Measurements from ENCODE around the gene SERPINA3. TPM values are rescaled to one million over a fixed set of nuclear protein-coding genes. Genes with fewer than 3 reads are reported as not detected.
A peak's percentile ranks its signal among the peaks of the same experiment; 100 is the strongest.

SERPINA3 gene
- total RNA-seq, 1 donor from 2014 or later = 1.3 TPM

DNA sequence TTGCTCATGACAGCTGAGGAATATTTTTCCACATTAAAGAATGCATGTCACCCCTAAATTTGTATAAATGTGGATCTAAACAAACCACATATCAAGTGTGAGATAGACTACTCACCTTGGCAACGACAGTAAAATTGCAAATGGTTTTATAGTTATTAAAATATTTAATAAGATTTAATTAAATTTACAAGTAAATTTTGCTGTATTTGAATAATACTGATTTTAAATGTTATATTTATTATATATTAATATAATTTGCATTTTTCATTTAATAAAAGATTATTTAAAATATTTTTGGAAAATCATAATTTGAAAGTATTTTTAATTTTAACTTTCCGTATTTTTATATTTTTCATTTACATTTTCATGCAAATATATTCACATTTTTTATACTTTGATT is 53.4 kb downstream of the SERPINA3 start:
- Mint-ChIP-seq H3K36me3 (ENCODE audit: low read depth, unreplicated experiment) (no peaks in the 10 kb centered on the region), H3K27me3 (ENCODE audit: low read depth, unreplicated experiment) (no peaks in the 10 kb centered on the region), H3K4me3 (ENCODE audit: unreplicated experiment) (no peak overlapping the region), H3K9me3 (ENCODE audit: unreplicated experiment) (no peaks in the 10 kb centered on the region), H3K4me1 (ENCODE audit: low read depth, unreplicated experiment) (peaks cover 3% of the 10 kb centered on the region), H3K27ac (ENCODE audit: unreplicated experiment) (no peak overlapping the region)
- Histone ChIP-seq H3K36me3 (ENCODE audit: insufficient read depth, low read length) (no peaks in the 10 kb centered on the region), H3K9me3 (ENCODE audit: insufficient read depth, low read depth, low read length) (no peaks in the 10 kb centered on the region), H4K20me1 (ENCODE audit: insufficient read depth, low read length) (no peaks in the 10 kb centered on the region), H3K27ac (ENCODE audit: low read depth, low read length) (peak overlapping the region; percentile 24), H3K4me1 (ENCODE audit: insufficient read depth, low read length) (peaks cover 14% of the 10 kb centered on the region), H3K79me2 (ENCODE audit: insufficient read depth, low read length) (no peaks in the 10 kb centered on the region), H3K27me3 (ENCODE audit: insufficient read depth, low read length) (no peaks in the 10 kb centered on the region), H3K9ac (ENCODE audit: low read length) (no peak overlapping the region), H2AFZ (ENCODE audit: low read depth, low read length) (no peak overlapping the region), H3K4me3 (ENCODE audit: insufficient read depth, low read depth, low read length) (no peak overlapping the region), H3K4me2 (ENCODE audit: low read length) (peak overlapping the region; percentile 53)
- TF ChIP-seq EZH2 (IDR thresholded peaks at IDR 0.05; ENCODE audit: insufficient read depth, low read length) = no peak
- TF ChIP-seq, protein P1, sequence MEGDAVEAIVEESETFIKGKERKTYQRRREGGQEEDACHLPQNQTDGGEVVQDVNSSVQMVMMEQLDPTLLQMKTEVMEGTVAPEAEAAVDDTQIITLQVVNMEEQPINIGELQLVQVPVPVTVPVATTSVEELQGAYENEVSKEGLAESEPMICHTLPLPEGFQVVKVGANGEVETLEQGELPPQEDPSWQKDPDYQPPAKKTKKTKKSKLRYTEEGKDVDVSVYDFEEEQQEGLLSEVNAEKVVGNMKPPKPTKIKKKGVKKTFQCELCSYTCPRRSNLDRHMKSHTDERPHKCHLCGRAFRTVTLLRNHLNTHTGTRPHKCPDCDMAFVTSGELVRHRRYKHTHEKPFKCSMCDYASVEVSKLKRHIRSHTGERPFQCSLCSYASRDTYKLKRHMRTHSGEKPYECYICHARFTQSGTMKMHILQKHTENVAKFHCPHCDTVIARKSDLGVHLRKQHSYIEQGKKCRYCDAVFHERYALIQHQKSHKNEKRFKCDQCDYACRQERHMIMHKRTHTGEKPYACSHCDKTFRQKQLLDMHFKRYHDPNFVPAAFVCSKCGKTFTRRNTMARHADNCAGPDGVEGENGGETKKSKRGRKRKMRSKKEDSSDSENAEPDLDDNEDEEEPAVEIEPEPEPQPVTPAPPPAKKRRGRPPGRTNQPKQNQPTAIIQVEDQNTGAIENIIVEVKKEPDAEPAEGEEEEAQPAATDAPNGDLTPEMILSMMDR (IDR thresholded peaks at IDR 0.05; ENCODE audit: insufficient read depth, low read depth, low read length) = no peak
- DNase-seq (ENCODE audit: low read depth) (no peak), FAIRE-seq (no peak)

DNA sequence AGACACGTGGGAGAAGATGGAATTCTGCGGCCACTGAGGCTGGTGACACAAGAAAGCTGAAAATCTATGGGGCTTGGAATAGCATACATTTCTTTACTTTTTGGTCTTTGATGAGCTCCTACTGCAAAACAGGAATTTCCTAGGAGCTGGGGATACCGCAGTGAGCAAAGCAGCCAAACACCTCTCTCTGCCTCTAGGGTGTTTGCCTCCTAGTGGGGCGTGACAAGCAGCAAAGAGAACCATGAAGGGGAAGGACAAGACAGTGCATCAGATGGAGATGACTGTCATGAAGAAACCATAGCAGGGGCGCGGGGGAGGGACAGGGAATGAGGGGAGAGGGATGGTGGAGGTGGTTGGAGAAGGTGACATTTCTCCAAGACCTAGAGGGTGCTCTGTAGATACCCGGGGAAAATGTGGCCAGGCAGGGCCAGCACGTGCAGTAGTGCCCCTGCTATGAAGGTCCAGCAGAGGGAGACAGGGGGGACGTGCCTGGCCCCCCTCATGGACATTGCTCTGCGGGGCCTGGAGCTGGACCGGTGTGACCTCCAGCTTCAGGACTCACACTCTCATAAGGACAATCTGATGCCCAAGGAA is 58.6 kb downstream of the SERPINA3 start:
- Histone ChIP-seq H3K4me3 (ENCODE audit: insufficient read depth, low read depth, low read length) (no peak overlapping the region), H3K27ac (ENCODE audit: low read depth, low read length) (no peak overlapping the region), H2AFZ (ENCODE audit: low read depth, low read length) (no peak overlapping the region), H3K9me3 (ENCODE audit: insufficient read depth, low read depth, low read length) (no peaks in the 10 kb centered on the region), H3K4me2 (ENCODE audit: low read length) (no peak overlapping the region), H3K27me3 (ENCODE audit: insufficient read depth, low read length) (no peaks in the 10 kb centered on the region), H4K20me1 (ENCODE audit: insufficient read depth, low read length) (no peaks in the 10 kb centered on the region), H3K9ac (ENCODE audit: low read length) (no peak overlapping the region), H3K4me1 (ENCODE audit: insufficient read depth, low read length) (peaks cover 7% of the 10 kb centered on the region), H3K79me2 (ENCODE audit: insufficient read depth, low read length) (no peaks in the 10 kb centered on the region), H3K36me3 (ENCODE audit: insufficient read depth, low read length) (no peaks in the 10 kb centered on the region)
- FAIRE-seq (no peak), DNase-seq (ENCODE audit: low read depth) (no peak)
- no peaks in the 10 kb centered on the region for H3K9me3 Mint-ChIP-seq (ENCODE audit: unreplicated experiment)
- no peaks in the 10 kb centered on the region for H3K4me1 Mint-ChIP-seq (ENCODE audit: low read depth, unreplicated experiment)
- H3K27me3 Mint-ChIP-seq (ENCODE audit: low read depth, unreplicated experiment) = peaks cover 13% of the 10 kb centered on the region
- H3K4me3 Mint-ChIP-seq (ENCODE audit: unreplicated experiment) = no peak overlapping the region
- no peak overlapping the region for H3K27ac Mint-ChIP-seq (ENCODE audit: unreplicated experiment)
- no peaks in the 10 kb centered on the region for H3K36me3 Mint-ChIP-seq (ENCODE audit: low read depth, unreplicated experiment)
- TF ChIP-seq, protein P1 (IDR thresholded peaks at IDR 0.05; ENCODE audit: insufficient read depth, low read depth, low read length) = no peak
- no peak for TF ChIP-seq EZH2 (IDR thresholded peaks at IDR 0.05; ENCODE audit: insufficient read depth, low read length)

DNA sequence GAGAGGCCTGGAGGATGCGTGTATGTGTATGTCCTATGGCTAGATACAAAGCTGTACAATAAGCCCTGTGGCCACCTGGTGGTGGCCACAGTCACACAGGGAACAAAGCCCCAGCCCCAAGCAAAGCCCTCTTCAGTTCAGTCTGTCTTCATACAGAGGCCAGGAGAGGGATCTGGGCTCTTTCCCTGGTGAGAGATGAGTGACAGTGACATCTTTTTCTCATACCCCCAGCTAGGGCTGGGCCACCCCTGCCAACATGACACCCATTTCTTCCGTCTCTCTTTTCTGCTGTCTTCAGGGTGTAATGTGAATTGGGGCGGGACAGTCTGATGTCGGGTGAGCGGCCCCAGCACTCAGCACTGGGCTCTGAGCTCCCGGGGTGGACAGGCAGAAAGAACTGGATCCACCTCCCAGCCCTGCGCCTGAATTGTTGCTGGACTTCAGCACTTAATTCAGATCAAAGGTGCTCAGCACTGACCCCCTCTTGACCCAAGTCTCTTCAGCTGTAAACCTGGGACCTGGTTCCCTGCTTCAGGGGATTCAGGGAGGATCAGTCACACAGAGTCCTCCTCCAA is 59.8 kb downstream of the SERPINA3 start:
- H3K27me3 Mint-ChIP-seq (ENCODE audit: low read depth, unreplicated experiment) = peaks cover 13% of the 10 kb centered on the region
- Histone ChIP-seq H3K79me2 (ENCODE audit: insufficient read depth, low read length) (no peaks in the 10 kb centered on the region), H3K27ac (ENCODE audit: low read depth, low read length) (no peak overlapping the region), H3K4me3 (ENCODE audit: insufficient read depth, low read depth, low read length) (no peak overlapping the region), H3K4me1 (ENCODE audit: insufficient read depth, low read length) (peaks cover 7% of the 10 kb centered on the region), H3K9ac (ENCODE audit: low read length) (no peak overlapping the region), H2AFZ (ENCODE audit: low read depth, low read length) (no peak overlapping the region), H3K4me2 (ENCODE audit: low read length) (no peak overlapping the region), H3K27me3 (ENCODE audit: insufficient read depth, low read length) (no peaks in the 10 kb centered on the region), H3K9me3 (ENCODE audit: insufficient read depth, low read depth, low read length) (no peaks in the 10 kb centered on the region), H4K20me1 (ENCODE audit: insufficient read depth, low read length) (no peaks in the 10 kb centered on the region), H3K36me3 (ENCODE audit: insufficient read depth, low read length) (no peaks in the 10 kb centered on the region)
- H3K4me3 Mint-ChIP-seq (ENCODE audit: unreplicated experiment) = no peak overlapping the region
- no peak overlapping the region for H3K27ac Mint-ChIP-seq (ENCODE audit: unreplicated experiment)
- no peaks in the 10 kb centered on the region for H3K4me1 Mint-ChIP-seq (ENCODE audit: low read depth, unreplicated experiment)
- no peaks in the 10 kb centered on the region for H3K9me3 Mint-ChIP-seq (ENCODE audit: unreplicated experiment)
- no peak for TF ChIP-seq EZH2 (IDR thresholded peaks at IDR 0.05; ENCODE audit: insufficient read depth, low read length)
- TF ChIP-seq, protein P1 (IDR thresholded peaks at IDR 0.05; ENCODE audit: insufficient read depth, low read depth, low read length) = peak; percentile 24
- DNase-seq (ENCODE audit: low read depth) (no peak), FAIRE-seq (no peak)
- H3K36me3 Mint-ChIP-seq (ENCODE audit: low read depth, unreplicated experiment) = no peaks in the 10 kb centered on the region
